H1 (cell line): ENCODE measurements around the gene RASGRF1. TPM values are rescaled to one million over a fixed set of nuclear protein-coding genes. Genes with fewer than 3 reads are reported as not detected.

Experiments used
- polyA plus RNA-seq, 7 experiments: library from polyadenylated mRNA; depleted of rRNA in 3 of 7; stranded (reverse) in 5 of 7; unstranded in 2 of 7; fragments of >200 nt in 5 of 7; fragments of 200-250 nt in 2 of 7; gene quantifications; 1 replicate in 5 of 7; 2 replicates in 1 of 7; 4 replicates in 1 of 7; pipeline versions ENCODE4 v1.2.1 to v1.2.3, GENCODE V29; 2011 to 2013; ENCODE audit warnings: missing spikeins in 2 of 7, mixed read lengths in 2 of 7
- total RNA-seq: library from RNA; stranded (reverse); fragmentation: NEBNext Ultra II Directional; extraction: Animal tissue kit (Norgen Biotek cat#: 25700); gene quantifications from 2 replicates; pipeline ENCODE4 v1.2.1, GENCODE V29; 2021

Gene RASGRF1
- total and polyA plus RNA-seq, 2 of the 8 experiments (the other 6 are each of a cell fraction or from before 2014, with no cell fraction given) = 0.42 to 0.67 TPM

Other genes starting within 250 kb of the RASGRF1 start
- 533 and 562 TPM in 2 replicates for gene MORF4L1, start 217.9 kb downstream of the RASGRF1 start, total RNA-seq
- 127 and 260 TPM in 2 replicates for gene MORF4L1, start 217.9 kb downstream of the RASGRF1 start, polyA plus RNA-seq (2011; rRNA removed)
- gene CTSH, start 145.7 kb downstream of the RASGRF1 start, total RNA-seq = 31.3 and 34.0 TPM in 2 replicates
- gene CTSH, start 145.7 kb downstream of the RASGRF1 start, polyA plus RNA-seq (2011; rRNA removed) = 28.4 and 36.8 TPM in 2 replicates
- gene ANKRD34C, start 191.9 kb upstream of the RASGRF1 start, total RNA-seq = not detected in 2 replicates
- 0.02 TPM in 1 of 2 replicates, not detected in the other for gene ANKRD34C, start 191.9 kb upstream of the RASGRF1 start, polyA plus RNA-seq (2011; rRNA removed)
- gene TMED3, start 220.3 kb upstream of the RASGRF1 start, total RNA-seq = 50.2 and 51.6 TPM in 2 replicates
- gene TMED3, start 220.3 kb upstream of the RASGRF1 start, polyA plus RNA-seq (2011; rRNA removed) = 109 and 110 TPM in 2 replicates